ENCODE measurements around the gene TNIP3.
"Not testable (repeated sequence)": the region's sequence is repeated elsewhere in the genome, so short reads cannot be mapped to it uniquely, and the experiment has no call there.

The TNIP3 gene, protein sequence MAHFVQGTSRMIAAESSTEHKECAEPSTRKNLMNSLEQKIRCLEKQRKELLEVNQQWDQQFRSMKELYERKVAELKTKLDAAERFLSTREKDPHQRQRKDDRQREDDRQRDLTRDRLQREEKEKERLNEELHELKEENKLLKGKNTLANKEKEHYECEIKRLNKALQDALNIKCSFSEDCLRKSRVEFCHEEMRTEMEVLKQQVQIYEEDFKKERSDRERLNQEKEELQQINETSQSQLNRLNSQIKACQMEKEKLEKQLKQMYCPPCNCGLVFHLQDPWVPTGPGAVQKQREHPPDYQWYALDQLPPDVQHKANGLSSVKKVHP

DNA sequence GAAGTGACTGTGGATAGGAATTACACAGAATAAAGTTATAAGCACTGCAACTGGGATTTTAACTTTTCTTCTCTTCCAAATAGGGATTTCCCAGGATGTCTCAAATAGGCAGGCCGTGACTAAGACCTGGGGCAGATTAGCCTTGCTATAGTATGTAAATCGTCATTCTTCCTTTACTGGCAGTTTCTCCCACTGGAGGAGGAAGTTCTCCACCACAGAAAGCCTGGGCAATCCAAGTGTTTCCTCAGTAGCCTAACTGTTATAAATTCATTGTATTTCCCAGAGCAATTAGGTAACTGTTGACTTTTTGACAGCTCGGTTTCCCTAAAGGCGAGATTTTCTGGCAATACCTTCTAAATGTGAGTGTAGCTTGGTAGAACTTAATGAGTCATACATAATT lies at the start of gene TNIP3:
Gene TNIP3 (minus strand): TSS at position 31 of the 400 bp plus-strand sequence. CDS start 196 bp downstream, outside the sequence.
- Histone ChIP-seq H2AFZ (ENCODE audit: low read depth, low read length) (no peak within 1 kb of the TSS), H3K27me3 (ENCODE audit: insufficient read depth, low read length) (peaks cover 2% of the 10 kb centered on the region), H3K4me1 (ENCODE audit: insufficient read depth, low read length) (no peaks in the 10 kb centered on the region), H3K4me3 (ENCODE audit: low read length) (no peak within 1 kb of the TSS), H3K36me3 (ENCODE audit: insufficient read depth, low read length) (no peaks in the 10 kb centered on the region), H3K9me3 (ENCODE audit: low read length) (no peaks in the 10 kb centered on the region)

DNA sequence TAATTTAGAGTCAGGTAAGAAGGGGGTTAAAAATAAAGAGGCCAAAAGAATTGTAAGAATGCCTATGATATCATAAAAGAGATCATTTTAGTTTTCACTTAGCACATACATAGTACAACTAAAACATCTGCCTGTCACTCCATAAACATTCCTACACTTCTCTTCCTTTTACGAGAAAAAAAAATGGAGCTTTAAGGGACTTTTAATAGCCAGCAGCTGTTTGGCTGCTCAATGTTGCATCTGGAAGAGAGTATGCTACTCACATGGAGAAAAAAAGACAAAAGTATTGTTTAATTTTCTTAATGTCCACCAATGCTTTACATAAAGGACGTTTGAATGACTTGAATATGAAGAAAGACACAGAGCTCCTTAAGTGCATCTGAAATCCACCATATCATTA lies 48.7 kb upstream of the TNIP3 start:
- Histone ChIP-seq H3K27me3 (ENCODE audit: insufficient read depth, low read length) (no peaks in the 10 kb centered on the region), H2AFZ (ENCODE audit: low read depth, low read length) (no peak overlapping the region), H3K4me1 (ENCODE audit: insufficient read depth, low read length) (no peaks in the 10 kb centered on the region), H3K4me3 (ENCODE audit: low read length) (no peak overlapping the region), H3K36me3 (ENCODE audit: insufficient read depth, low read length) (no peaks in the 10 kb centered on the region), H3K9me3 (ENCODE audit: low read length) (no peaks in the 10 kb centered on the region)

DNA sequence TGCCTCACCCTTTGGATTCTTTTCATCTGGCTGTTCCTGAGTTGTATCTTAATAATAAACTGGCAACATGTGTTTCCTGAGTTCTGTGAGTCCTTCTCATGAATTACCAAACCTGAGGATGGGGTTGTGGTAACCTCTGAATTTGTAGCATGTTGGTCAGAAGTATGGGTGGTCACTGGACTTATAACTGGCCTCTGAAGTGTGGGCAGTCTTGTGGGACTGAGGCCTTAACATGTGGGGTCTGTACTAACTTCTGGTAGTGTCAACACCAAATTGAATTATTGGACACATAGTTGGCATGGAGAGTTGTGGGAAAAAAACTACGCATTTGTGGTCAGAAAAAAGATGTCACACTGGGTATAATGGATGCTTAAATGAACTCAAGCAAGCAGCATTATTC lies 45.0 kb upstream of the TNIP3 start:
- no peak overlapping the region for H2AFZ ChIP-seq (ENCODE audit: low read depth, low read length)
- no peaks in the 10 kb centered on the region for H3K9me3 ChIP-seq (ENCODE audit: low read length)
- H3K4me3 ChIP-seq (ENCODE audit: low read length), result no peak overlapping the region
- no peaks in the 10 kb centered on the region for H3K4me1 ChIP-seq (ENCODE audit: insufficient read depth, low read length)
- H3K36me3 ChIP-seq (ENCODE audit: insufficient read depth, low read length), result no peaks in the 10 kb centered on the region
- H3K27me3 ChIP-seq (ENCODE audit: insufficient read depth, low read length), result no peaks in the 10 kb centered on the region

GRCh38 chr4:121208244-121209007 lies 44.3 kb upstream of the TNIP3 start:
- Histone ChIP-seq H3K36me3 (ENCODE audit: insufficient read depth, low read length) (no peaks in the 10 kb centered on the region), H3K4me3 (ENCODE audit: low read length) (no peak overlapping the region), H3K27me3 (ENCODE audit: insufficient read depth, low read length) (no peaks in the 10 kb centered on the region), H2AFZ (ENCODE audit: low read depth, low read length) (no peak overlapping the region), H3K4me1 (ENCODE audit: insufficient read depth, low read length) (no peaks in the 10 kb centered on the region), H3K9me3 (ENCODE audit: low read length) (no peaks in the 10 kb centered on the region)

DNA sequence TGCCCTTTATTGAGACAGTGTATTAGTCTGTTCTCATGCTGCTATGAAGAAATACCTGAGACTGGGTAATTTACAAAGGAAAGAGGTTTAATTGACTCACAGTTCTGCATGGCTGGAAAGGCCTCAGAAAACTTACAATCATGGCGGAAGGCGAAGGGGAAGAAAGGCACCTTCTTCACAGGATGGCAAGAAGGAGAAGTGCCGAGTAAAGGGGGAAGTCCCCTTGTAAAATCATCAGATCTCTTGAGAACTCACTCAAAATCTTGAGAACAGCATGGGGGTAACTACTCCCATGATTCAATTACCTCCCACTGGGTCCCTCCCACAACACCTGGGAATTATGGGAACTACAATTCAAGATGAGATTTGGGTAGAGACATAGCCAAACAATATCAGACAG lies 41.7 kb upstream of the TNIP3 start:
- not testable (repeated sequence) for H3K4me3 ChIP-seq (ENCODE audit: low read length); H3K9me3 ChIP-seq (ENCODE audit: low read length); H2AFZ ChIP-seq (ENCODE audit: low read depth, low read length); H3K4me1 ChIP-seq (ENCODE audit: insufficient read depth, low read length); H3K36me3 ChIP-seq (ENCODE audit: insufficient read depth, low read length); H3K27me3 ChIP-seq (ENCODE audit: insufficient read depth, low read length)

GRCh38 chr4:121200795-121201472 lies 36.8 kb upstream of the TNIP3 start:
- H2AFZ ChIP-seq (ENCODE audit: low read depth, low read length), result no peak overlapping the region
- H3K4me3 ChIP-seq (ENCODE audit: low read length), result no peak overlapping the region
- no peaks in the 10 kb centered on the region for H3K4me1 ChIP-seq (ENCODE audit: insufficient read depth, low read length)
- H3K9me3 ChIP-seq (ENCODE audit: low read length), result no peaks in the 10 kb centered on the region
- H3K27me3 ChIP-seq (ENCODE audit: insufficient read depth, low read length), result no peaks in the 10 kb centered on the region
- H3K36me3 ChIP-seq (ENCODE audit: insufficient read depth, low read length), result no peaks in the 10 kb centered on the region

DNA sequence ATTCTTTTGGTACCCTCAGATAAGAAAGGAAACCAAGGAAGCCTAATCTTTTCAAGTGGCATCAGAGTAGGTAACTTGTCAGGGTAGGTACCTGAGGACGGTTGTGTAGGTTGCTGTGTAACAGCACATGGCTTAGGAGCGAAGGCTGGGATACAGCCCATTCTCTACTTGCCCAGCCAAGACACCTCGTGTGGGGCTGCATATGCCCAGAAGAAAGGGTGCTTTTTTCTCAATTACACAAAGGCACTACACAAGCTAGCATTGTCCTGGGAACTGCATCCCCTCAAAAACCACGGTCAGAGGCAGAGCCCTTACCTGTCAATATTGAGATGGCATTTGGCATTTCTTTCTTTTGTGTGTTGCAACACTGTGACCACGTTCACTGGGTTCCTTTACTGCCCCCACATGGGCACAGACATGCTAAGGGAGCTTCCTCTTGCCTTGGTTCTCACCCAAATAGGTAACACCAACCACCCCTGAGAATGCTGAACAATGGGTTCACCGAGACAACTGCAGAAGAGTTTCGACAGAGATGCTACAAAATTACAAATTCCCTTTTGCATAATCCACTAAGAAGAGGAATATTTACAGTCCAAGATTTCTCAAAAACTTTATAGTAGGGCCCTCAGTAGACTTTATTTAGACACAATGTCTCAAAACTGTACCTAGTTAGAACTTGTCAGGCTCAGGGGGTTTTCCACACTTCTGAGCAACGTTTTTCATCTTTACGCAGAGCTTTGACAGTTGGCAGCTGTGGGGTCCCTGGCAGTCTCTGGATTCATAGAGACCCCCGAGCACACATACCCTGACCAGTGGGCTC lies 35.8 kb upstream of the TNIP3 start:
- Histone ChIP-seq H3K4me1 (ENCODE audit: insufficient read depth, low read length) (no peaks in the 10 kb centered on the region), H3K4me3 (ENCODE audit: low read length) (no peak overlapping the region), H3K36me3 (ENCODE audit: insufficient read depth, low read length) (no peaks in the 10 kb centered on the region), H3K27me3 (ENCODE audit: insufficient read depth, low read length) (no peaks in the 10 kb centered on the region), H2AFZ (ENCODE audit: low read depth, low read length) (no peak overlapping the region), H3K9me3 (ENCODE audit: low read length) (no peaks in the 10 kb centered on the region)

- Histone ChIP-seq H3K4me1 (ENCODE audit: insufficient read depth, low read length) (no peaks in the 10 kb centered on the region), H2AFZ (ENCODE audit: low read depth, low read length) (no peak overlapping the region), H3K36me3 (ENCODE audit: insufficient read depth, low read length) (no peaks in the 10 kb centered on the region), H3K9me3 (ENCODE audit: low read length) (no peaks in the 10 kb centered on the region), H3K27me3 (ENCODE audit: insufficient read depth, low read length) (no peaks in the 10 kb centered on the region), H3K4me3 (ENCODE audit: low read length) (no peak overlapping the region)
Observed at GRCh38 chr4:121198251-121198650, 34.1 kb upstream of the TNIP3 start.

DNA sequence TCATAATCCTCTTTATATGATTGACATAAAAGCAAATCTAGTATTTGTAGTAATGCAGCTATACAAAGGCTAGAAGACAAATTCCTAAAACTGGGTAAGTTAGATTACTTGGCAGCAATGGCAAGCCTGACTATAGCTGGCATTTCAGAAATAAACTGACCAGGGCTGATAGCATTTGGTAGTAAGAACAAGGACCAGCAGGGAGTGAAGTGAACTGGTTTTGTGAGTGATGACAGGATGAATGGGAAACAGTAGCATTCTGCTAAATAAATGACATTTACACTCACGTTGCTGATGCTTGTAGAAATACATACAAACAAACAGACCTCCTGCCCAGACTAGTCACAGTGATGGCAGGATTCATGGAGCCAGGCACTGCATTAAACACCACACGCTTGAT lies 31.5 kb upstream of the TNIP3 start:
- no peak overlapping the region for H3K4me3 ChIP-seq (ENCODE audit: low read length)
- H2AFZ ChIP-seq (ENCODE audit: low read depth, low read length), result no peak overlapping the region
- H3K27me3 ChIP-seq (ENCODE audit: insufficient read depth, low read length), result no peaks in the 10 kb centered on the region

DNA sequence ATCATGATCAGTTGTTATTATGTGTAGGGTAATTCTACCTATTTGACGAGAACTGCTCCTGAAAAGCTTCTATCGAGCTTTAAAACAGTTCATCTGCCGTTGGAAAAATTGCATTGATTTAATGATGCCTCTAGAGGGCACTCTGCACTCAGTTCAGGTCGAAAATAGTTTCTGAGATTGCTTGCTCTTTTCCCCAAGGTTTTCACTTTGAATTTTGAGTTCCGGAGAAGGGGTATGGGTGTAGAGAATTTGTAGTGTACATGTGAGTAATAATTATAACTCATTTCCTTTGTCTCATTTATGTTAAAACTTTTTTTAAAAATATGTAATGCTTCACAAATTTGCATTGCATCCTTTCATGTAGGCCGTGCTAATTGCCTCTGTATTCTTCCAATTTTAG lies 28.4 kb upstream of the TNIP3 start:
- Histone ChIP-seq H3K4me1 (ENCODE audit: insufficient read depth, low read length) (no peaks in the 10 kb centered on the region), H2AFZ (ENCODE audit: low read depth, low read length) (no peak overlapping the region), H3K36me3 (ENCODE audit: insufficient read depth, low read length) (no peaks in the 10 kb centered on the region), H3K27me3 (ENCODE audit: insufficient read depth, low read length) (no peaks in the 10 kb centered on the region), H3K4me3 (ENCODE audit: low read length) (no peak overlapping the region), H3K9me3 (ENCODE audit: low read length) (no peaks in the 10 kb centered on the region)

More for the DNA sequence above, 31.5 kb upstream of the TNIP3 start:
- Histone ChIP-seq H3K36me3 (ENCODE audit: insufficient read depth, low read length) (no peaks in the 10 kb centered on the region), H3K9me3 (ENCODE audit: low read length) (no peaks in the 10 kb centered on the region), H3K4me1 (ENCODE audit: insufficient read depth, low read length) (no peaks in the 10 kb centered on the region)

DNA sequence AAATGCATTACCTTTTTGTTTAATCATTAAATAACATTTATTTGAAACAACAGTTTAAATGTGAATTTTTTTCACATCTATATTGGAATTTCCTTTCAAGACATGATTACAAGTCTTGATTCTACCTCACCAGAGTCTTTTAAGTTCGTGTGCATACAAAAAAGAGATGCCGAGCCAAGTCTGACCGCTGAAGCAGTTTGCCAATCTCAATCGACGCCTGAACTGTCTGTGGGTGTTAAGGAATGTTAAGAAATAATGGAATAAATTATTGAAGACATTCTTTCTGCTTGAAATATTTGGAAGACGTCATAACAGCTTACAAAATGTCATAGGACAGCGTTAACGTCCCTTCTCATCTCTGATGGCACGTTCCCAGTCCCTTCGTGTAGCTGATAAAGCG lies 27.9 kb upstream of the TNIP3 start:
- Histone ChIP-seq H3K9me3 (ENCODE audit: low read length) (no peaks in the 10 kb centered on the region), H3K4me1 (ENCODE audit: insufficient read depth, low read length) (no peaks in the 10 kb centered on the region), H3K4me3 (ENCODE audit: low read length) (no peak overlapping the region)

DNA sequence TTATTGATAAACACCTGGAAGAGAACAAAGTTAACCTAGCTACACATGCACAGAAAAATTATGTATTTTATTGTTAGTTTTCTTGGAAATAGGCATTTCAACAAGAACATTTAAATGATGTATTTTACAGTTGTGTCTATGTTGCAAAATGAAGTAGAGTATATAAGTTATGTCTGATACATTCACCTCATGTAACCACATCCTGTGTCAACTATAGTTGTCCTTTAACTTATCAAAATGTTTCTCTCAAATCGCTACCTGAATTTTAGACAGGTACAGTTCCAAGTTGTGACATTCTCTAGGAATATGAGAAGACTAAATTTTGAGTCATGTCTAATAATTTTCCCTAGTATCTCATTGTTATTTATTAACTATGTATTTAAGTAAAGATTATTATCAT lies 27.2 kb upstream of the TNIP3 start:
- Histone ChIP-seq H3K36me3 (ENCODE audit: insufficient read depth, low read length) (no peaks in the 10 kb centered on the region), H2AFZ (ENCODE audit: low read depth, low read length) (no peak overlapping the region), H3K27me3 (ENCODE audit: insufficient read depth, low read length) (no peaks in the 10 kb centered on the region), H3K4me1 (ENCODE audit: insufficient read depth, low read length) (no peaks in the 10 kb centered on the region), H3K4me3 (ENCODE audit: low read length) (no peak overlapping the region), H3K9me3 (ENCODE audit: low read length) (no peaks in the 10 kb centered on the region)

More for the DNA sequence above, 27.9 kb upstream of the TNIP3 start:
- no peak overlapping the region for H2AFZ ChIP-seq (ENCODE audit: low read depth, low read length)
- no peaks in the 10 kb centered on the region for H3K36me3 ChIP-seq (ENCODE audit: insufficient read depth, low read length)
- no peaks in the 10 kb centered on the region for H3K27me3 ChIP-seq (ENCODE audit: insufficient read depth, low read length)

All from neuron (in vitro differentiated cells).